HEK293 (cell line): Measurements from ENCODE around the gene VSTM2B.

Source experiments
- CTCF ChIA-PET: fragments of 350-600 bp; formaldehyde crosslinking; extraction: SDS; loops from one replicate; lab custom pipeline; 2021; ENCODE audit warnings: antibody characterized with exemption; lab: Yijun Ruan, JAX
- POLR2A ChIA-PET: fragments of 300-600 bp; formaldehyde crosslinking; extraction: SDS; loops from one replicate; lab custom pipeline; 2020; ENCODE audit warnings: antibody characterized with exemption, inconsistent platforms; lab: Yijun Ruan, JAX
- H3K27ac ChIP-seq: fragments of 200-500 bp; sonication (Bioruptor generic); 2 replicates; pipeline ENCODE4 v1.5.1; 2014; ENCODE audit warnings: low read depth, low read length, control low read depth, inconsistent platforms; ENCODE audit errors: extremely low read depth
- H3K36me3 ChIP-seq, 2 experiments: fragments of 200-500 bp in 1 of 2; sonication (Bioruptor generic) in 1 of 2; 1 replicate in 1 of 2; 2 replicates in 1 of 2; pipeline ENCODE4 v1.5.1; 2014 to 2017; ENCODE audit warnings: inconsistent platforms in 2 of 2, low read length in 2 of 2; ENCODE audit not compliant: control insufficient read depth in 2 of 2, insufficient read depth in 1 of 2
- H3K4me1 ChIP-seq: fragments of 200-500 bp; sonication (Bioruptor generic); 2 replicates; pipeline ENCODE4 v1.5.1; 2014; ENCODE audit warnings: mild to moderate bottlenecking, low read length, inconsistent platforms; ENCODE audit not compliant: control insufficient read depth, insufficient read depth
- H3K4me3 ChIP-seq: 2 replicates; pipeline ENCODE4 v1.5.1; 2011; ENCODE audit warnings: low read depth, mild to moderate bottlenecking, control low read depth, low read length, moderate library complexity
- H3K9me3 ChIP-seq: fragments of 200-500 bp; sonication (Bioruptor generic); 2 replicates; pipeline ENCODE4 v1.5.1; 2014; ENCODE audit warnings: low read depth, low read length, inconsistent platforms; ENCODE audit not compliant: control insufficient read depth, insufficient read depth
- EGR2 ChIP-seq: fragments of 450-650 bp; formaldehyde crosslinking; IDR thresholded peaks from 2 replicates; pipeline ENCODE4 v1.5.1; 2016; ENCODE audit warnings: low read depth, missing biosample characterization, missing genetic modification characterization
- GLIS1 ChIP-seq: fragments of 450-650 bp; formaldehyde crosslinking; IDR thresholded peaks from 2 replicates; pipeline ENCODE4 v1.5.1; 2016; ENCODE audit warnings: missing biosample characterization, missing genetic modification characterization
- KLF10 ChIP-seq: fragments of 450-650 bp; IDR thresholded peaks from 2 replicates; pipeline ENCODE4 v1.5.1; 2018; ENCODE audit warnings: missing biosample characterization, mild to moderate bottlenecking, missing genetic modification characterization
- KLF9 ChIP-seq: fragments of 450-650 bp; formaldehyde crosslinking; IDR thresholded peaks from 2 replicates; pipeline ENCODE4 v1.5.1; 2016; ENCODE audit warnings: missing biosample characterization, missing genetic modification characterization, low read depth
- SCRT1 ChIP-seq: fragments of 450-650 bp; formaldehyde crosslinking; IDR thresholded peaks from 2 replicates; pipeline ENCODE4 v1.5.1; 2016; ENCODE audit warnings: missing biosample characterization, missing genetic modification characterization, borderline replicate concordance
- ZBTB48 ChIP-seq: fragments of 450-650 bp; formaldehyde crosslinking; IDR thresholded peaks from 2 replicates; pipeline ENCODE4 v1.5.1; 2016; ENCODE audit warnings: missing biosample characterization, missing genetic modification characterization
- ZFHX2 ChIP-seq: fragments of 450-650 bp; formaldehyde crosslinking; conservative IDR thresholded peaks from 2 replicates; pipeline ENCODE4 v1.5.1; 2016; ENCODE audit warnings: missing biosample characterization, missing genetic modification characterization
- ZIC2 ChIP-seq: fragments of 450-650 bp; formaldehyde crosslinking; IDR thresholded peaks from 2 replicates; pipeline ENCODE4 v1.5.1; 2016; ENCODE audit warnings: missing biosample characterization, missing genetic modification characterization
- ZNF10 ChIP-seq: fragments of 450-650 bp; formaldehyde crosslinking; IDR thresholded peaks from 2 replicates; pipeline ENCODE4 v1.5.1; 2017; ENCODE audit warnings: missing biosample characterization, missing genetic modification characterization
- ZNF114 ChIP-seq: fragments of 450-650 bp; formaldehyde crosslinking; IDR thresholded peaks from 2 replicates; pipeline ENCODE4 v1.5.0; 2017; ENCODE audit warnings: missing biosample characterization, missing genetic modification characterization
- ZNF121 ChIP-seq: fragments of 450-650 bp; formaldehyde crosslinking; IDR thresholded peaks from 2 replicates; pipeline ENCODE4 v1.5.1; 2016; ENCODE audit warnings: missing biosample characterization, missing genetic modification characterization
- ZNF138 ChIP-seq: fragments of 450-650 bp; formaldehyde crosslinking; IDR thresholded peaks from 2 replicates; pipeline ENCODE4 v1.5.1; 2016; ENCODE audit warnings: missing biosample characterization, missing genetic modification characterization, borderline replicate concordance
- ZNF16 ChIP-seq: fragments of 450-650 bp; formaldehyde crosslinking; IDR thresholded peaks from 2 replicates; pipeline ENCODE4 v1.5.1; 2016; ENCODE audit warnings: low read depth, missing biosample characterization, missing genetic modification characterization
- ZNF184 ChIP-seq: fragments of 450-650 bp; IDR thresholded peaks from 2 replicates; pipeline ENCODE4 v1.5.1; 2018; ENCODE audit warnings: missing biosample characterization, mild to moderate bottlenecking, missing genetic modification characterization
- ZNF221 ChIP-seq: fragments of 450-650 bp; formaldehyde crosslinking; IDR thresholded peaks from 2 replicates; pipeline ENCODE4 v1.5.1; 2017; ENCODE audit warnings: missing biosample characterization, missing genetic modification characterization, borderline replicate concordance
- ZNF239 ChIP-seq: fragments of 450-650 bp; formaldehyde crosslinking; IDR thresholded peaks from 2 replicates; pipeline ENCODE4 v1.5.1; 2016; ENCODE audit warnings: missing biosample characterization, missing genetic modification characterization
- ZNF292 ChIP-seq: fragments of 450-650 bp; formaldehyde crosslinking; IDR thresholded peaks from 2 replicates; pipeline ENCODE4 v1.5.1; 2016; ENCODE audit warnings: low read depth, missing biosample characterization, missing genetic modification characterization, borderline replicate concordance
- ZNF302 ChIP-seq: fragments of 450-650 bp; formaldehyde crosslinking; IDR thresholded peaks from 2 replicates; pipeline ENCODE4 v1.5.1; 2016; ENCODE audit warnings: missing biosample characterization, missing genetic modification characterization, low read depth
- ZNF324 ChIP-seq: fragments of 450-650 bp; formaldehyde crosslinking; IDR thresholded peaks from 2 replicates; pipeline ENCODE4 v1.5.1; 2016; ENCODE audit warnings: missing biosample characterization, missing genetic modification characterization
- ZNF404 ChIP-seq: fragments of 450-650 bp; formaldehyde crosslinking; IDR thresholded peaks from 2 replicates; pipeline ENCODE4 v1.5.1; 2017; ENCODE audit warnings: missing biosample characterization, missing genetic modification characterization
- ZNF560 ChIP-seq: fragments of 450-650 bp; formaldehyde crosslinking; IDR thresholded peaks from 2 replicates; pipeline ENCODE4 v1.5.1; 2017; ENCODE audit warnings: missing biosample characterization, missing genetic modification characterization, borderline replicate concordance
- ZNF571 ChIP-seq: fragments of 450-650 bp; formaldehyde crosslinking; IDR thresholded peaks from 2 replicates; pipeline ENCODE4 v1.5.0; 2017; ENCODE audit warnings: missing biosample characterization, missing genetic modification characterization
- ZNF610 ChIP-seq: fragments of 450-650 bp; formaldehyde crosslinking; IDR thresholded peaks from 2 replicates; pipeline ENCODE4 v1.5.1; 2016; ENCODE audit warnings: missing biosample characterization, missing genetic modification characterization, borderline replicate concordance
- ZNF654 ChIP-seq: fragments of 450-650 bp; formaldehyde crosslinking; IDR thresholded peaks from 2 replicates; pipeline ENCODE4 v1.5.1; 2016; ENCODE audit warnings: low read depth, missing biosample characterization, missing genetic modification characterization
- ZNF660 ChIP-seq: fragments of 450-650 bp; IDR thresholded peaks from 2 replicates; pipeline ENCODE4 v1.5.1; 2018; ENCODE audit warnings: missing biosample characterization, mild to moderate bottlenecking, missing genetic modification characterization
- ZNF785 ChIP-seq: fragments of 450-650 bp; formaldehyde crosslinking; IDR thresholded peaks from 2 replicates; pipeline ENCODE4 v1.5.1; 2016; ENCODE audit warnings: missing biosample characterization, missing genetic modification characterization
- ZXDB ChIP-seq: fragments of 450-650 bp; formaldehyde crosslinking; IDR thresholded peaks from 2 replicates; pipeline ENCODE4 v1.5.1; 2016; ENCODE audit warnings: missing biosample characterization, missing genetic modification characterization
- TF ChIP-seq, protein P1 (sequence below): fragments of 450-650 bp; formaldehyde crosslinking; IDR thresholded peaks from 2 replicates; pipeline ENCODE4 v1.5.1; 2016; ENCODE audit warnings: missing biosample characterization, missing genetic modification characterization, borderline replicate concordance

VSTM2B gene

DNA sequence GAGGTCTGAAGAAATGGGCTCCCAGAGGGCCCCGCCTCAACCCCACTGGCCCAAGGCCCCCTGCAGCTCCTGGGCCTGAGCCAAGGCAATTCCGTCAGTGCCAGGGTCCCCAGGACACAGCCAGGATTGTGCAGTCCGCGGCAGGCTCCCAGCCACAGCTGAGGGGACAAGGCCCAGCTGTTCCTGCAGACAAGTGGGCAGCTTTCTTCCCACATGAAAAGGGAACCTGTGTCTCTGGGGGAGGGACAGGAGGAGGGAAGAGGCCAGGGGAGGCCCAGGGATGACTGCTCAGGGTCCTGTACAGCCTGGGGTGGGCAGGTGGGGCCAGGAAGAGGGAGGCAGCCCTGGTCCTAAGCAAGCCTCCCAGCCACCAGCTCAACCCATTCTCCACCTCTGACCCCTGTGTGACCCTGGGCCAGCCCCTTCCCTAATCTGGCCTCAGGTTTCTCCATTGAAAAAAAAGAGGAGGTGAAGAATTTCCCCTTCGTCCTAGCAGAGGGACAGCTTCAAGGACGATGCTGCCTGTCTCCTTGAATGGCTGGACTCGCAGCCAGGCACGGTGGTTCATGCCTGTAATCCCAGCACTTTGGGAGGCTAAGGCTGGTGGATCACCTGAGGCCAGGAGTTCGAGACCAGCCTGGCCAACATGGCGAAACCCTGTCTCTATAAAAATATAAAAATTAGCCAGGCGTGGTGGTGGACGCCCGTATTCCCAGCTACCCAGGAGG, 20.5 kb upstream of the VSTM2B start (continued):
- no peak for TF ChIP-seq ZNF785
- peak; percentile 90 for TF ChIP-seq GLIS1 (tag by site-specific recombination)
- no peak for TF ChIP-seq ZNF184 (tag by site-specific recombination)
- TF ChIP-seq ZNF660 (tag by site-specific recombination): no peak
- TF ChIP-seq ZNF560: no peak
- peak; percentile 65 for TF ChIP-seq EGR2
- peak; percentile 88 for TF ChIP-seq ZIC2 (tag by site-specific recombination)
- TF ChIP-seq ZNF610 (tag by site-specific recombination): no peak
- no peak for TF ChIP-seq ZNF292
- TF ChIP-seq ZFHX2 (tag by site-specific recombination): peak; percentile 74
- TF ChIP-seq, all 188 proteins: peak for 7

DNA sequence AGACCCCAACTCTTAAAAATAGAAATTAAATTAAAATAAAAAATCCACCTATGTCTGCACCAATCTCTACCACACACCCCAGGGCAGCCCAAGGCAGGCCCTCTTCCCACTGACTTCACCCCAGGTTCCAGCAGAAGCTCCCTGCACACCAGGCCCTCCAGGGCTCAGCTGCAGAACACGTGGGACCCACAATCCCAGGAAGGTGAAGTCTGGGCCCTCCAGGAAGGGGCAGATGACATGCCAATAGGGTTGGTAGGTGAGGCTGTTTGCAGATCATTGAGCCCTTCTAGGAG, 19.2 kb upstream of the VSTM2B start:
- Histone ChIP-seq H3K36me3 (no peaks in the 10 kb centered on the region), H3K4me3 (no peak overlapping the region), H3K9me3 (no peaks in the 10 kb centered on the region), H3K27ac (no peak overlapping the region), H3K4me1 (no peaks in the 10 kb centered on the region)
- ChIA-PET POLR2A (no interaction called here), CTCF (interaction anchor here (0.9 to 1.6 kb wide), 3 partner anchors 22 to 31 kb away, joined by 3 to 4 read pairs (median 3); no protein-coding TSS in a partner anchor)
- TF ChIP-seq ZNF138 (tag by site-specific recombination) (no peak), ZNF114 (no peak), ZNF302 (tag by site-specific recombination) (no peak), ZNF239 (tag by site-specific recombination) (no peak), ZNF571 (no peak), ZNF16 (no peak), ZNF404 (tag by site-specific recombination) (no peak), KLF10 (tag by site-specific recombination) (no peak), ZXDB (tag by site-specific recombination) (no peak), ZNF10 (no peak), ZBTB48 (tag by site-specific recombination) (no peak), KLF9 (tag by site-specific recombination) (no peak), ZNF221 (tag by site-specific recombination) (no peak), ZNF121 (tag by site-specific recombination) (no peak), ZNF654 (tag by site-specific recombination) (no peak), SCRT1 (tag by site-specific recombination) (no peak), ZNF324 (no peak)
- TF ChIP-seq, protein P1, sequence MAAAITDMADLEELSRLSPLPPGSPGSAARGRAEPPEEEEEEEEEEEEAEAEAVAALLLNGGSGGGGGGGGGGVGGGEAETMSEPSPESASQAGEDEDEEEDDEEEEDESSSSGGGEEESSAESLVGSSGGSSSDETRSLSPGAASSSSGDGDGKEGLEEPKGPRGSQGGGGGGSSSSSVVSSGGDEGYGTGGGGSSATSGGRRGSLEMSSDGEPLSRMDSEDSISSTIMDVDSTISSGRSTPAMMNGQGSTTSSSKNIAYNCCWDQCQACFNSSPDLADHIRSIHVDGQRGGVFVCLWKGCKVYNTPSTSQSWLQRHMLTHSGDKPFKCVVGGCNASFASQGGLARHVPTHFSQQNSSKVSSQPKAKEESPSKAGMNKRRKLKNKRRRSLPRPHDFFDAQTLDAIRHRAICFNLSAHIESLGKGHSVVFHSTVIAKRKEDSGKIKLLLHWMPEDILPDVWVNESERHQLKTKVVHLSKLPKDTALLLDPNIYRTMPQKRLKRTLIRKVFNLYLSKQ (tag by site-specific recombination): no peak
